Limb (tissue), 2 donors: Measurements from ENCODE around the gene FAM163A.
"Not testable (repeated sequence)": the region's sequence is repeated elsewhere in the genome, so short reads cannot be mapped to it uniquely, and the experiment has no call there.

Source experiments
- DNase-seq, 2 donors: peaks; one replicate each; pipeline ENCODE4 v3.0.0-alpha.2; 2016; ENCODE audit errors: extremely low spot score in 2 of 2

The FAM163A gene

GRCh38 chr1:179742717-179743678 lies at the start of gene FAM163A:
TSS of gene FAM163A (plus strand) at chr1:179743291. CDS start at chr1:179813098, 69,807 bp downstream.
- peak in 1 of 2 donors; percentile 69 for DNase-seq

GRCh38 chr1:179694530-179694929 lies 48.6 kb upstream of the FAM163A start:
- not testable (repeated sequence) for DNase-seq

- no peak for DNase-seq
Observed at GRCh38 chr1:179702946-179703539, 40.0 kb upstream of the FAM163A start.

- peak; percentile 73 to 82 for DNase-seq
Observed at GRCh38 chr1:179706339-179706941, 36.7 kb upstream of the FAM163A start.

- DNase-seq = no peak
Observed at GRCh38 chr1:179707406-179707805, 35.7 kb upstream of the FAM163A start.

GRCh38 chr1:179708434-179709195 lies 34.5 kb upstream of the FAM163A start:
- DNase-seq = no peak

- peak; percentile 36 to 78 for DNase-seq
Observed at GRCh38 chr1:179709841-179710329, 33.2 kb upstream of the FAM163A start.

- DNase-seq = no peak
Observed at GRCh38 chr1:179714159-179714558, 28.9 kb upstream of the FAM163A start.

GRCh38 chr1:179714623-179715022 lies 28.5 kb upstream of the FAM163A start:
- DNase-seq = no peak

- no peak for DNase-seq
Observed at GRCh38 chr1:179719272-179719671, 23.8 kb upstream of the FAM163A start.

GRCh38 chr1:179728271-179728670 lies 14.8 kb upstream of the FAM163A start:
- no peak for DNase-seq

- DNase-seq = no peak
Observed at GRCh38 chr1:179729881-179730280, 13.2 kb upstream of the FAM163A start.

- no peak for DNase-seq
Observed at GRCh38 chr1:179731643-179732042, 11.4 kb upstream of the FAM163A start.

- no peak for DNase-seq
Observed at GRCh38 chr1:179742291-179742690, 800 bp upstream of the FAM163A start.

- DNase-seq = peak in 1 of 2 donors; percentile 51
Observed at GRCh38 chr1:179743679-179744400, 749 bp downstream of the FAM163A start.

- peak in 1 of 2 donors; percentile 36 for DNase-seq
Observed at GRCh38 chr1:179744401-179745130, 1.5 kb downstream of the FAM163A start.

GRCh38 chr1:179745131-179745611 lies 2.1 kb downstream of the FAM163A start:
- DNase-seq = no peak

GRCh38 chr1:179745743-179746142 lies 2.7 kb downstream of the FAM163A start:
- no peak for DNase-seq

GRCh38 chr1:179747611-179748010 lies 4.5 kb downstream of the FAM163A start:
- DNase-seq = no peak

- no peak for DNase-seq
Observed at GRCh38 chr1:179748772-179749171, 5.7 kb downstream of the FAM163A start.
